GM04503 (cell line): ENCODE results near the gene SRC.
"Not testable (repeated sequence)": the region's sequence is repeated elsewhere in the genome, so short reads cannot be mapped to it uniquely, and the experiment has no call there.

ENCODE experiments used
- DNase-seq: peaks from one replicate; pipeline ENCODE4 v3.0.0-alpha.2; 2012; ENCODE audit warnings: low read depth

The SRC gene

DNA sequence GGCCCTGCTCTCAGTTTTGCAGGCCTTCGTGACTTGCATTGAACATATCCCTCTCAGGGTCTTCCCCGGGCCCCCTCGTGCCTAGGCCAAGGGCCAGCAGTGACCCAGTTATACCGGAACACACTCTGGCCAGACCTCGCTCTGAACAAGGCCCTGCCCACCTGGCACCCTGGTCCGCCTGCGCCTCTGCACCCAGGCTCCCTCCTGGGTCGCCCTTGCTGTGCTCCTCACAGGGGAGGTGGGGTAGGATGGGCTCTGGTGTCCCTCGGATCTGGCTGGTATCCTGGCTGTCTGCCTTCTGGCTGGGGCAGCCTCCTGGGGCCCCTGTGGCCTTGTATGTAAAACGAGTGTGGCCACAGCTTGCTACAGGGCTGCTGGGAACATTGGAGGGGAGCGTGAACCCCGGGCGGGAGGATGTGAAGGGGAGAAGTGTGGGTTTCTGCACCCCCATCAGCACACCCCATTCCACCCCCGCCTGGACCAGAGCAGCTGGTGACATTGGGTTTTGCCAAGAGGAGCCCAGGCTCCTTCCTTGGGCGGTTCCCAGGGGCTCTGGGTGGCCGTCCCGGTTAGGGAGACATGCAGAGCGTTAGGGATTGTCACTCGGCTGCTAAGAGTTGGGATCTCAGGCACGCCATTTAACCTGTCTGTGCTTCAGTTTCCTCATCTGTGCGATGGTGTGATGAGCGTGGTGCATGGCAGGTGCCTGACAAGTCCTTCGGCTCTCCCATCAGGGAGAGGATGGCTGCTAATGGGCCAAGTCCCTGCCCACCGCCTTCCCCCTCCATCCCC lies 17.5 kb downstream of the SRC start:
- no peak for DNase-seq

DNA sequence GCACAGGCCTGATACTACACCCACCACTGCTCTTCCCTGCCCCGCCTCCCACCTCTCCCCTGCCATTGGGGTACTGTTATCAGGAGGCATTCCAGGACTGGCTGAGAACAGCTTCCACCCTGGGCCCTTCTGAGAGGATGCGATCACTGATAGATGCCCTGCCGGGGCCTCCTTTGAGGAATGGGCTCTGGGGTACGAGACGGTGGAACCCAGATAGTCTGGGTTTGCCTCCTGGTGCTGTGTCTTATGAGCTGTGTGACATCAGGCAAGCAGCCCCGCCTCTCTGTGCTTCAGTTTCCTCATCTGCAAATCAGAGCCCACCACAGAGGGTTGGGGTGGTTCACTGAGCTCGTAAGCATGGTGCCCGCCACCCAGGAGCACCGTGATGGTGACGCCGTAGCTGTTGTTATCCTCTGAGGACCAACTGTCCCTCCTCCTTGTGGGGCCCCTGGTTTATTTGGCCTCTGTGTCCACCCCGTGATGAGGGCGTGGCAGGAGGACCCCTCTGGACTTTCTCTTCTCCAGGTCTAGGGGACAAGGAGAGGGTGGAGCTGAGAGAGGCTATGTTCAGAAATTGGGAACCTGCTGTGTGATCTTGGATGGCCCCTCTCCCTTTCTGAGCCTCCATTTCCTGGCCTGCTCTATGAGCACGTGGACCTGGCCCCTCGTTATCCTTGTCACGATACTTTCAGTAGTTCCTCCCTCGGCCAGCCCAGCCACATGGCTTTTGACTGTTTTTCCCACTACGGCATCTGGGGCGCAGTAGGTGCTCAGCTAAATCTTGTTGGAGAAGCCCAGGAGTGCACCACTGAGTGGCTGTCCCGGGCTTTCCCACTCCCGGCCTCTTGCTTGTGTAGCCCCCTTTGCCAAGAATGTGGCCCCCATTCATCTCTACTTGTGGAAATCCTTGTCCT lies 18.3 kb downstream of the SRC start:
- no peak for DNase-seq

DNA sequence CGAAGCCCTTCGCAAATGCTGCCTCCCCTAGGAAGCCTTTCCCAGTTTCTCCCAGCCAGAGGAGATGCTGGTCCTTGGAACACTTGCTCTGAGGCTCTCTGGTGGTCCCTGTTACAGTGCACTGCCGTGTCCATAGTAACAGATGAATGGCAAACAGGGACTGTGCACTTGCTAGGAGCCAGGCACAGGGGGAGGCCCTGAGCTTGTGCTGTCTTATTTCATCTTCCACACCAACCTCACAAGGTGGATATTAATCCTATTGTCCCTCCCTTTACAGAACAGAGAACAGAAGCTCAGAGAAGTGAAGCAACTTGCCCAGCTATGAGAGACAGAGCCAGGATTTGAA lies 19.0 kb downstream of the SRC start:
- DNase-seq, result no peak

DNA sequence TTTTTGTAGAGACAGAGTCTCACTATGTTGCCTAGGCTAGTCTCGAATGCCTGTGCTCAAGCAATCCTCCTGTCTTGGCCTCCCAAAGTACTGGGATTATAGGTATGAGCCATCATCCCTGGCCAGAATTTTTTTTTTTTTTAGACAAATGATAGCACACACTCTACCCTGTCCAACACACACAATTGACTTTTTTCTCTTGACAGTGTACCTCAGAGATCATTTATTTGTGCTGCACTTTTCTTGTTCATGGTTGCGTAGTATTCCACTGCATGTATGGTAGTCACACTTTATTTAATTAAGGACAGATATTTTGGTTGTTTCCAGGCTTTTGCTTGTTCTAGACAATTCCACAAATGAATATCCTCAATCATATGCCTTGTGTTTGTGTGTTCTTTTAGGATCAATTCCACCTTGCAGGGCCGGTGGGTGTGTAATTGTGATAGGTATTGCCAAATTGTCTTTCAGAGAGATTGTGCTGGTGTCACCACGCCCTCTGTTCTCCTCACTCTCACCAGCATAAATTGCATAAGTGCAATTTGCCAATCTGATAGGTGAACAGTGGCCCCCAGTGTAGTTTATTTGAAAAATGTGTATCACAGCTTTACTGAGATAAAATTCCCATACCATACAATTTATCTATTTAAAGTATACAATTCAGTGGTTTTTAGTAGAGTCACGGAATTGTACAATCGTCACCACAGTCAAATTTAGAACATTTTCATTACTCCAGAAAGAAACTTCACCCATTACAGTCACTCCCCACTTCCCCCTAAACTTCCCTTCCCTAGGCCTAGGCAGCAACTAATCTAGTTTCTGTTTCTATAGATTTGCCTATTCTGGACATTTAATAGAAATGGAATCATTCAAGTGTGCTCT lies 20.1 kb downstream of the SRC start:
- DNase-seq, result no peak

DNA sequence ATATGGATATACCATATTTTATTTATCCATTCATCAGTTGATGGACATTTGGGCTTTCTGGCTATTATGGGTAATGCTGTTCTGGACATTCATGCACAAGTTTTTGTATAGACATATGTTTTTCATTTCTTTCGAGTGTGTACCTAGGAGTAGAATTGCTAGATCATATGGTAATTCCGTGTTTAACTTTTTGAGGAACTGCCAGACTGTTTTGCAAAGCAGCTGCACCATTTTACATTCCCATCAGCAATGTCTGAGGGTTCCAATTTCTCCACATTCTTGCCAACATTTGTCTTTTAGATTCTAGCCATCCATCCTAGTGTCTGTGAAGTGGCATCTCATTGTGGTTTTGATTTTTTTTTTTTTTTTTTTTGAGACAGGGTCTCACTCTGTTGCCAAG lies 20.8 kb downstream of the SRC start:
- no peak for DNase-seq

DNA sequence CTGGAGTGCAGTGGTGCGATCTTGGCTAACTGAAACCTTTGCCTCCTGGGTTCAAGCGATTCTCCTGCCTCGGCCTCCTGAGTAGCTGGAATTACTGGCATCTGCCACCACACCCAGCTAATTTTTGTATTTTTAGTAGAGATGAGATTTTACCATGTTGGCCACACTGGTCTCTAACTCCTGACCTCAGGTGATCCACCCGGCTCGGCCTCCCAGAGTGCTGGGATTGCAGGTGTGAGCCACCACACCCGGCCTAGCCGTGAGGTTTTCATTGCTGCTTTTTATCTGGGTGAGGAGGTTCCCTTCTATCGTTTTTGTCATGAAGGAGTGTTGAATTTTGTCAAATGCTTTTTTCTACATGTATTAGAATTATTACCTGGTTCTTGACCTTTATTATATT lies 23.9 kb downstream of the SRC start:
- DNase-seq, result no peak

DNA sequence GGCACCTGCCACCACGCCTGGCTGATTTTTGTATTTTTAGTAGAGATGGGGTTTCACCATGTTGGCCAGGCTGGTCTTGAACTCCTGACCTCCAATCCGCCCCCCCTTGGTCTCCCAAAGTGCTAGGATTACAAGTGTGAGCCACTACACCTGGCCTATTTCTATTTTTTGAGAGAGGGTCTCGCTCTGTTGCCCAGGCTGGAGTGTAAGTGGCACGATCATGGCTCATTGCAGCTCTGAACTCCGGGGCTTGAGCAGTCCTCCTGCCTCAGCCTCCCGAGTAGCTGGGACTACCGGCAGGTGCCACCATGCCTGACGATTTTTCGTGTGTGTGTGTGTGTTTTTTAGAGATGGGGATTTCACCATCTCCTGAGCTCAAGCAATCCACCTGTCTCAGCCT lies 25.9 kb downstream of the SRC start:
- not testable (repeated sequence) for DNase-seq

DNA sequence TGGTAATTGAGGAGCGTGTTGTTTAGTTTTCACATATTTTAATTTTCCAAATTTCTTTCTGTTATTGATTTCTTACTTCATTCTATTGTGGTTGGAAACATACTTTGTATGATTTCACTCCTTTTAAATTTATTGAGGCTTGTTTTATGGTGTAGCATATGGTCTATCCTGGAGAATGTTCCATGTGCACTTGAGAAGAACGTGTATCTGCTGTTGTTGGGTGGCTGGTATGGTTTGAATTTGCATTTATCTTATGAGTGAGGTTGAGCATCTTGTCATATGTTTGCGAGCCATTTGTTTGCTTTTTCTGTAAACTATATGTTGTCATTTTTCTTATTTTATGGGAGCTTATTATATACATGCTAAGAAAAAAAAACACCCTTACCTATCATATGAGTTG lies 26.5 kb downstream of the SRC start:
- DNase-seq, result no peak

DNA sequence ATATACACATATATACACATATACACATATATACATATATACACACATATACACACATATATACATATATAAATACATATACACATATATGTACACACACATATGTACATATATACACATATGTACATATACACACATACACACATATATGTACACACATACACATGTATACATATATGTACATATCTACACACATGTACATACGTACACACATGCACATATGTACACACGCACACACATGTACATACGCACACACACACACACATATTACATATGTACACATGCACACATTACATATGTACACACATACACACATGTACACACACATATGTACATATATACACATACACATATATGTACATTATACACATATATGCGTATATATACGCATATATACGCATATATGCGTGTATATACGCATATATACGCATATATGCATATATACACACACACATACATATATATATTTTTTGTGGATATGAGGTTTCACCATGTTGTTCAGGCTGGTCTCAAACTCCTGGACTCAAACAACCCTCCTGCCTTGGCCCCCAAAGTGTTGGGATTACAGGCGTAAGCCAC lies 27.2 kb downstream of the SRC start:
- DNase-seq, result no peak

DNA sequence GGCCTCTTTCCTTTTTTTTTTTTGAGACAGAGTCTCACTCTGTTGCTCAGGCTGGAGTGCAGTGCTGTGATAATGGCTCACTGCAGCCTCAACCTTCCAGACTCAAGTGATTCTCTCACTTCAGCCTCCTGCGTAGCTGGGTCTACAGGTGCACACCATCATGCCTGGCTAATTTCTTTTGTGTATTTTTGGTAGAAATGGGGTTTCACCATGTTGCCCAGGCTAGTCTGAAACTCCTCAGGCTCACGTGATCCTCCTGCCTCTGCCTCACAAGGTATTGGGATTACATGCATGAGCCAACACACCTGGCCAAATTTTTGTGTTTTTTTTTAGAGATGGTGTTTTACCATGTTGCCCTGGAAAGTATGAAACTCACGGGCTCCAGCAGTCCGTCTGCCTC lies 29.3 kb downstream of the SRC start:
- no peak for DNase-seq

DNA sequence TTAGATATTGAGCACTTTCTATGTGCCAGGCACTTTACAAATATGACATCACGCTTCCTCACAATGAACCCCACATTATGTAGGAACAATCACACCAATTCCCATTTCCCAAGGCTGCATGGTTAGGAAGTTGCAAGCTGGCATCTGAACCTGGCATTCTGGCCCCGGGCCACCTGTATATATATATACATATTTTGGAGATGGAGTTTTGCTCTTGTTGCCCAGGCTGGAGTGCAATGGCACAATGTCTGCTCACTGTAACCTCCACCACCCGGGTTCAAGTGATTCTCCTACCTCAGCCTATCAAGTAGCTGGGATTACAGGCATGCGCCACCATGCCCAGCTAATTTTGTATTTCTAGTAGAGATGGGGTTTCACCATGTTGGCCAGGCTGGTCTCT lies 30.4 kb downstream of the SRC start:
- no peak for DNase-seq

DNA sequence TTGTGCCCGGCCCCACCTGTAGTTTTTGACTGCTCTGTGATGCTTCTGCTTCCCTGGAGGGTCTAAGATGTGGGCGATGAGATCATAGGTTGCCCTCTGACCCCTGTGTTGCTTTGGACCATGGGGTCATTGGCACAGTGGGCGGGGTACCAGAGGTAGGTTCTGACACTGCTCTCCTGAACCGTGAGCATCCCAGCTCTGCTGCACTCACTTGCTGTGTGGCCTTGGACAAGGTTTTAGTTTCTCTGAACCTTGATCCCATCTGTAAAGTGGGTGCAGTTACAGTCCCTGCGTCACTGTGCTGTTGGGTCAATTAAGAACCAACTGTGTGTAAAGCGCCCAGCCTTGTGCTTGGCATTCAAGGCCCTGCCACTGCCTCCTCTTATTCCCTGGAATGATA lies 30.9 kb downstream of the SRC start:
- DNase-seq, result no peak

DNA sequence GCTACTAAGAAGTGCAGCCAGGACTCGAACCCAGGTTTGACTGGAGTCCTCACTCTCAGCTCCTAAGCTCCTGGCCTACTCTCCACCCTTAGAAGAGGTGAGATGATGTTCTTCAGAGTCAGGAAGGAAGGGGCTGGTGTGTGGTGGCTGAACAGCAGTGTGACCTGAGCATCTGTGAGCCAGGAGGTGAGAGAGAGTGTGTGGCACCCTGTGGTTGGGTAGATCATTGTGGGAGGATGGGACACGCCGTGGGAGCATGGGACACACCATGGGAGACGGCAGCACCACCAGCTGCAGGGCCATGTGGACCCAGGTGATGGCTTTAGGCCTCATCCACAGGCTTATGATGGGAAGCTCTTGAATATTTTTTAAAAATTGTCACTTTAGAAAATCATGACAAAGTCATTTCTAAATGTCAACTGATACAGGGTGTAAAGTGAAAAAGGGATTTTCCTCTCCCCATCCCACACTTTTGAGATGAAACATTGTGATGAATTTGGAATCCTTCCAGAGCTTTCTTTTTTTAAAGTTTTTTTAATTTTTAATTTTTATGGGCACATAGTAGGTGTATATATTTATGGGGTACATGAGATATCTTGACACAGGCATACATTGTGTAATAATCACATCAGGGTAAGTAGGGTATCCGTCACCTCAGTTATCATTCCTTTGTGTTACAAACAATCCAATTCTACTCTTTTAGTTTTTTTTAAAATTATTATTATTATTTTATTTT lies 31.6 kb downstream of the SRC start:
- DNase-seq, result no peak

DNA sequence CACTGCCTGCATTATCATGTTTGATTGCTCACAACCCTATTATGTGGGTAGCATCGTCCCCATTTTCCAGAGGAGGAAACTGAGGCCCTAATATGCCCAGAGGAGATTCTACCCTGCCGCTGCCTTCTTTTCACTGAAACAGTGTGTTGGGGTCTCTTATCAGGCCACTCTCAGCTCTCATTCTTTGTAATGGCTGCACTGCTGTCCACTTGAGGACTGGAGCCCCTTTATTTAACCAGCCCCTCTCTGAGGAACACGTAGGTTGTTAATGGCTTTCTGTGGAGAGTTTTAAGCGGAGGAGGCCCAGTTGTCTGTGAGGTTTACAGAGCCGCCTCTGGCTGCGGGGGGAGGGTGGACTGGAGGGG lies 32.5 kb downstream of the SRC start:
- no peak for DNase-seq

DNA sequence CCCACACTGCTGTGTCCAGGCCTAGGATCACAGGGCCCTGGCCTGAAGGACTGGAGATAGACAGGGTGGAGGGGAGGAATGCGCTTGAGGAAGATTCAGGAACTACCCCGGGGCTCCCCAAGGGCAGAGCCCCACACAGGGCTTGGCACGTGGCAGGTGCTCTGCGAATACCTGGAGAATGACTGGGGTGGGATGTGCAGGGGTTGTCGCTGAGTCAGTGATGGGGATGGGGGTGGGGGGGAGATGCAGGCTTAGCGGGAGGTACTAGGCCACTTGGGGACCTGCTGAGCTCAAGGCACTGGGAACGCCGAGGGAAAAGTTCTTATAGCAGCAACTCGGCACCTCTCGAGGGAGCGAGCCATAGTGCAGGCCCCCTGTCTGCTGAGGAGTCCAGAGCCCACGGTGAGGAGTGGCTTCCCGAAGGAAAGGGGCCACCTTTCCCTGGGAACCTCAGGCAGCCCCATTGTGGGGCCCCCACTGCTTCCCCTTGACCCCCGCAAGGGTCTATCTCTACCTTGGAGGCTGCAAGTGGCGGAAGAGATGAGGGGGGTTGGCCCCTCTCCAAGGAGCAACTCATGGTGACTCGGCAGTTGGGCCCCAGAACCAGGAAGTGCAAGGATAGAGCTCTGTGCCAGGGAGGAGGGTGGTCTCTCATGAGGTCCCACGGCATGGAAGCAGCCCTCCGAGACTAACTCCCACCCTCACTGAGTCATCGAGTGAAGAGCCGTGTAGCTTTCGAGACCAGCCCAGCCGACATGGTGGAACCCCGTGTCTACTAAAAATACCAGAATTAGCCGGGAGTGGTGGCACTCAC lies 33.1 kb downstream of the SRC start:
- DNase-seq, result no peak

DNA sequence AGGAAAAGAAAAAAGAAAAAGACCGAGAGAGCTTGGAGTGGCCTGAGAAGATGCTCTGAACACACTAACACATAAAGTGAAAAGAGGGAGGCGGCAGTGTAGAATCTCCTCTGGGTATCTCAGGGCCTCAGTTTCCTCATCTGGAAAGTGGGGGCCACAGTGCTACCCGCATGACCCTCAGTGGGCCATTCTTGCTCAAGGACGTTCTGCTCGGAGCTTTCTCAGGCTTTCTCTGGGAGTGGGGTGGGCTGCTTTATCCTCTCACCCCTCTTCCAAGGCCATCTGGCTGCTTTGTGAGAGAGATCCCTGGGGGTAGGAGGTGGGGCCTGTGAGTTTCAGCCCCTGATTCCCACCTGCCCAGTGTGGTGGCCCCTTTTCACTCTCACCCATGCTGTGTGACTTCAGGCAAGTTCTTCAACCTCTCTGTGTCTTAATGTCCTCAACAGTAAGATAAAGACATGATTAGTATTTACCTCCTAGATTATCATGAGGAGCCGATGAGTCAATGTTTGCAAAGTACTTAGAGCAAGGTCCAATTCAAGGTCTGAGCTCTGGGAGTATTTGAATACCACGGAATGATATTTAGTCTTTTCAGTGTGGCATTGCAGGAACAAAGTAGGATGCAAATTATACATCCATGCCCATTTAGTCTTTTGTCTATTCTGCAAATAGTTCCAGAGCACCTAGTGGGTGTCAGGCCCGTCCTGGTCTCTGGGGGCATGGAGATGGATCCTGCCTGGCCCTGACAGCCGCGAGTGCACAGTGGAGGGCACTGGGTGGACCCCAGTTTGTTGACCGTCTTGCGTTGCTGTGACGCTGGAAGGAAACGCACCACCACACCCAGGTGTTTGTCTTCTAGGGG lies 34.3 kb downstream of the SRC start:
- DNase-seq, result no peak

DNA sequence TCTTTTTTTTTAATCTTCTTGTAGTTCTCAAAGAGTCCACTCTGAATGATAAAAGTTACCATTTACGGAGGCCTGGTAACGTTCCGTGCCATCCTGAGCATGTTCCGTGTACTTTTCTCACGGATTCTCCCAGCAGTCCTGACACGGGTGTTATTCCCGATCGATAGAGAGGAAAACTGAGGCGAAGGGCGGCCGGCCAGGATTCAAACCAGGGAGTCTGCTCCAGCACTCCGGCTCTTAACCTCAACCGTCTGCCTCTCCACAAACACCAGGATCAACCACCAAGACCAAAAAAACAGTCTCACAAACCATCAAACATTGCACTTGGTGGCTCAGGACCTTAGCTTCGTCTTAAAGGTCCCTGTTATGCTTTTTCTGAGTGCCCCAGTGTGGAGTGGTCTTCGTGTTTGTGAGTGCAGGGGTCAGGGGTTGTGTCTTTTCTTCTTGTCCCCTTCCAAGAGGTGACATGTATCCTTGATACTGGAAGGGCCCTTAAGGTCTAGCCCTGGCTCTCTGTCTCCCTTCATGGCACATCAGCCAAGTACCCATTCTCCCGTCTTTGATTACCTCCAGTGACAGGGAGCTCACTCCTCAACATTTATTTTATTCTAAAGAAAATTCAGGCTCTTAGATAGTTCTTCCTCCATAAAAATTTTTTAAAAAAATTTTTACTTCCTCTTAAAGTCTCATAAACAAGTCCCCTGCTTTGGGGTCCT lies 35.1 kb downstream of the SRC start:
- DNase-seq, result no peak

DNA sequence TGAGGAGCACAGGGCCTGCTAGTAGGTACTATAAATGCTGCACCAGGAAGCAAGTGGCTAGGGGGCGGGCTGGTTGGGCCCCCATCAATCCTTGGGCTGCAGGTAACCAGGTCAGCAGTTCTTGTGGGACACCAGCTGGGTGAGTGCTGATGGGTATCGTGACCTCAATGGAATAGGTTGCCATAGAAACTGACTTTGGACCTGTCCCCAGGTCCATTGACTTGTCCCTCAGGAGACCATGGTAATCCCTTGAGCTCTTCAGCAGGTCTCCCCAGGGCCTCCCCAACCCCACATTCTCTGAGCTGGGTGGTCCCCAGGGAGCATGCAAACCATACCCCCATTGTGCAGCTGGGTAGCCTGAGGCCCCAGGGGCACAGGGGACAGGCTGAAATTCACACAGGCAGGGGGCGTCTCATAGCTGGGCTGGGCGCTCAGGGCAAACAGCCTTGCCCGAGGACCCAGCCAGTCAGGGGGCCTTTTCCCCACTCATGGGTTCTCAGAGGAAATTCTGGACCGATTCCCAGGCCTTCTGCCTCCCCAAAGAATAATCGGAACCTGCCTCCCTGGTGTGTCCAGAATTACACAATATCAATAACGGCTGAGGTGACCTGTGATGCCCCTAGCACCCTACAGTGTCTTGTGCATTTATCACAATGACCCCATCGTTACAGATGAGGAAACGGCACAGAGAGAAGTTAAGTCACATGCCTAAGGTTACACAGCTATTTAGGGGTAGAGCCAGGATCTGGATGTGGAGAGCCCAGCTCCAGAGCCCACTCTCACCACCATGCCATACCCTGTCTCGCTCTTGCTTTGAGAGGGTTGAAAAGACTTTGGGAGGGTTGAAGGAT lies 35.9 kb downstream of the SRC start:
- no peak for DNase-seq
